HFFc6 (cell line): ENCODE data around the gene XIRP1. TPM values are rescaled to one million over a fixed set of nuclear protein-coding genes. Genes with fewer than 3 reads are reported as not detected.
A peak's percentile ranks its signal among the peaks of the same experiment; 100 is the strongest.

Source experiments
- DNase-seq: peaks from one replicate; pipeline ENCODE4 v3.0.0-alpha.2; 2018
- H3K27ac Mint-ChIP-seq: 2 replicates; pipeline ENCODE4 v1.8.0; 2020; ENCODE audit warnings: mild to moderate bottlenecking, mixed read lengths
- H3K27me3 Mint-ChIP-seq: 2 replicates; pipeline ENCODE4 v1.8.0; 2021; ENCODE audit warnings: mild to moderate bottlenecking, moderate library complexity, mixed read lengths; ENCODE audit not compliant: insufficient read depth
- H3K36me3 Mint-ChIP-seq: 2 replicates; pipeline ENCODE4 v1.8.0; 2021; ENCODE audit warnings: low read depth, mixed read lengths
- H3K4me1 Mint-ChIP-seq: 2 replicates; pipeline ENCODE4 v1.8.0; 2020; ENCODE audit warnings: low read depth, mixed read lengths
- H3K4me3 Mint-ChIP-seq: 2 replicates; pipeline ENCODE4 v1.8.0; 2020; ENCODE audit warnings: mild to moderate bottlenecking, moderate library complexity, mixed read lengths
- H3K9me3 Mint-ChIP-seq: 2 replicates; pipeline ENCODE4 v1.8.0; 2020; ENCODE audit warnings: mild to moderate bottlenecking, mixed read lengths
- total RNA-seq, 6 experiments: library from RNA; stranded (reverse); fragmentation: NEBNext Ultra II Directional; extraction: Animal tissue kit (Norgen Biotek cat#: 25700); gene quantifications; 2 replicates in 1 of 6; 3 replicates in 5 of 6; pipeline ENCODE4 v1.2.3, GENCODE V29; 2021
- TF ChIP-seq, protein P1 (sequence below): fragments of 200-600 bp; sonication (generic); IDR thresholded peaks from 2 replicates; pipeline ENCODE4 v1.5.0; 2021; ENCODE audit warnings: antibody characterized with exemption, mild to moderate bottlenecking

Gene XIRP1
- total RNA-seq, 6 experiments from 2014 or later: not detected

- Mint-ChIP-seq H3K9me3 (no peaks in the 10 kb centered on the region), H3K4me3 (no peak overlapping the region), H3K27me3 (peaks cover 11% of the 10 kb centered on the region), H3K27ac (no peak overlapping the region), H3K4me1 (peaks cover 22% of the 10 kb centered on the region), H3K36me3 (0 out of 2 replicates have a peak, but pooled peaks cover 4% of the 10 kb centered on the region)
- TF ChIP-seq, protein P1, sequence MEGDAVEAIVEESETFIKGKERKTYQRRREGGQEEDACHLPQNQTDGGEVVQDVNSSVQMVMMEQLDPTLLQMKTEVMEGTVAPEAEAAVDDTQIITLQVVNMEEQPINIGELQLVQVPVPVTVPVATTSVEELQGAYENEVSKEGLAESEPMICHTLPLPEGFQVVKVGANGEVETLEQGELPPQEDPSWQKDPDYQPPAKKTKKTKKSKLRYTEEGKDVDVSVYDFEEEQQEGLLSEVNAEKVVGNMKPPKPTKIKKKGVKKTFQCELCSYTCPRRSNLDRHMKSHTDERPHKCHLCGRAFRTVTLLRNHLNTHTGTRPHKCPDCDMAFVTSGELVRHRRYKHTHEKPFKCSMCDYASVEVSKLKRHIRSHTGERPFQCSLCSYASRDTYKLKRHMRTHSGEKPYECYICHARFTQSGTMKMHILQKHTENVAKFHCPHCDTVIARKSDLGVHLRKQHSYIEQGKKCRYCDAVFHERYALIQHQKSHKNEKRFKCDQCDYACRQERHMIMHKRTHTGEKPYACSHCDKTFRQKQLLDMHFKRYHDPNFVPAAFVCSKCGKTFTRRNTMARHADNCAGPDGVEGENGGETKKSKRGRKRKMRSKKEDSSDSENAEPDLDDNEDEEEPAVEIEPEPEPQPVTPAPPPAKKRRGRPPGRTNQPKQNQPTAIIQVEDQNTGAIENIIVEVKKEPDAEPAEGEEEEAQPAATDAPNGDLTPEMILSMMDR: no peak
- no peak for DNase-seq
Measured at GRCh38 chr3:39157359-39157758, 35.0 kb downstream of the XIRP1 start.

- H3K4me3 Mint-ChIP-seq: no peak overlapping the region
- DNase-seq: no peak
- no peaks in the 10 kb centered on the region for H3K9me3 Mint-ChIP-seq
Measured at GRCh38 chr3:39156421-39156820, 36.0 kb downstream of the XIRP1 start.

GRCh38 chr3:39154280-39155021 lies 37.9 kb downstream of the XIRP1 start:
- no peak for DNase-seq
- H3K4me1 Mint-ChIP-seq: peaks cover 46% of the 10 kb centered on the region
- H3K9me3 Mint-ChIP-seq: no peaks in the 10 kb centered on the region
- TF ChIP-seq, protein P1: no peak
- H3K27me3 Mint-ChIP-seq: peaks cover 11% of the 10 kb centered on the region
- peak overlapping the region; percentile 83 for H3K27ac Mint-ChIP-seq
- peak overlapping the region; percentile 72 for H3K4me3 Mint-ChIP-seq
- H3K36me3 Mint-ChIP-seq: 0 out of 2 replicates have a peak, but pooled peaks cover 5% of the 10 kb centered on the region

More at GRCh38 chr3:39156421-39156820, 36.0 kb downstream of the XIRP1 start:
- H3K27ac Mint-ChIP-seq: no peak overlapping the region
- H3K27me3 Mint-ChIP-seq: peaks cover 11% of the 10 kb centered on the region
- TF ChIP-seq, protein P1: no peak
- peaks cover 31% of the 10 kb centered on the region for H3K4me1 Mint-ChIP-seq
- H3K36me3 Mint-ChIP-seq: 0 out of 2 replicates have a peak, but pooled peaks cover 5% of the 10 kb centered on the region

GRCh38 chr3:39153977-39154279 lies 38.5 kb downstream of the XIRP1 start:
- no peaks in the 10 kb centered on the region for H3K9me3 Mint-ChIP-seq
- peak overlapping the region; percentile 72 for H3K4me3 Mint-ChIP-seq
- TF ChIP-seq, protein P1: no peak
- peaks cover 51% of the 10 kb centered on the region for H3K4me1 Mint-ChIP-seq
- H3K27me3 Mint-ChIP-seq: peaks cover 6% of the 10 kb centered on the region
- no peak for DNase-seq
- H3K36me3 Mint-ChIP-seq: 0 out of 2 replicates have a peak, but pooled peaks cover 5% of the 10 kb centered on the region
- H3K27ac Mint-ChIP-seq: peak overlapping the region; percentile 83

DNA sequence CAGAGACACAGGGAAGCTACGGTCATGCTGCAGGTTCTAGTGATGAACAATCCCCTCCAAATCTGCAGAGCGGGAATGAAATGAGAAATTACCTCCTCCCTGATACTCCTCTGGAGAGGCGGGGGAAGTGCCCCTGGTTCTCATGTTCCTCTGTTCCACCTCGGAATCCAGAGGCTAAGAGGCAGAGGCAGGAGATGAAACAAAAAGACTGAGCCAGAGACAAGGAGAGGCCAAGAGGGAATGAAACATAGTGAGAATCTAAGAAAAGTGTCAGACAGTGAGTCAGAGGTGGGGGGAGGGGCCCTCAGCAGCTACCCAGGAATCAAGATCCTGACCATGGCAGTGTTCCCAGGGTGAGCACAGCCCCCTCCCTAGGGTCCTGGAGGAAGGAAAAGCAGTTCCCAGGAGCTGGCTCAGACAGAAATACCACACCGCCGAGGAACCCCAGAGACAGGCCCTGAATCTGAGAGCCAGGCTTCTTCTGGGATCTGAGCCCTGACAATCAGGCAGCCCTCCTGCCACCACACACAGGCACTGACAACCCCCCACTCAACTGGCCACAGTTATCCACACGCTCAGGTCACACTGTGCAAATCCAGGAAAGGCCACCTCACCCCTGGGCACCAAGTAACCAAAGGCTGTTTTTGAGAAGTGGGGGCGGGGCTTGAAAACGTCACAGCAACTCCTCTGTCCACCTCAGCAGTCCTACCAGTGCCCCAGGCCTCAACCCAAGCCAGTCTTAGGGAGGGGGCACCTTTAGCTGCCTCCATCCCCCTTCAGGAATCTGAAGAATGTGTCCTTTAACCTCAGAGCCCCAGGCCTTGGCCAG lies 41.4 kb downstream of the XIRP1 start:
- H3K36me3 Mint-ChIP-seq: peaks cover 6% of the 10 kb centered on the region

More for the DNA sequence above, 41.4 kb downstream of the XIRP1 start:
- H3K27me3 Mint-ChIP-seq: peaks cover 13% of the 10 kb centered on the region
- peak; percentile 91 for DNase-seq
- no peaks in the 10 kb centered on the region for H3K9me3 Mint-ChIP-seq
- peak overlapping the region; percentile 98 for H3K27ac Mint-ChIP-seq
- H3K4me3 Mint-ChIP-seq: peak overlapping the region; percentile 95
- peaks cover 80% of the 10 kb centered on the region for H3K4me1 Mint-ChIP-seq
- TF ChIP-seq, protein P1: no peak
